ENCODE data around the gene MID1.

DNA sequence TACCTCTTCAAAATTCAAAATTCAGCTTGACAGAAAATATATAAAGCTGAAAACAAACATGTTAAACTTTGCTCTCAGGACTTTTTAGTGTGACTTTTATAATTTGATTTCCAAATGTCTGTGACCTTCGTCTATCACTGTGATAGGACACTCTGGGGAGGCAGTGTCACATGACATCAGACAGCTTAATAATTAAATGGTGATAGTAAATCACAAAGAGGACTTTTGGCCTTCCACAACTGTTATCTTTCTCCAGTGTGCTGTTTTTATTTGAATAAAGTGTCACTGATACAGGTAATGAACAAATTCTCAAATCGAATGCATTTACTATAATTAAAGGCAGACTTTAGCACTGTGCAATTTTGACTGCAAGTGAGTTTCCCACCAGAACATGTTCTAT lies 83.1 kb downstream of the MID1 start:
- no peak for TF ChIP-seq EZH2phosphoT487 (IDR thresholded peaks at IDR 0.05; ENCODE audit: low read depth)
- TF ChIP-seq, protein P1, sequence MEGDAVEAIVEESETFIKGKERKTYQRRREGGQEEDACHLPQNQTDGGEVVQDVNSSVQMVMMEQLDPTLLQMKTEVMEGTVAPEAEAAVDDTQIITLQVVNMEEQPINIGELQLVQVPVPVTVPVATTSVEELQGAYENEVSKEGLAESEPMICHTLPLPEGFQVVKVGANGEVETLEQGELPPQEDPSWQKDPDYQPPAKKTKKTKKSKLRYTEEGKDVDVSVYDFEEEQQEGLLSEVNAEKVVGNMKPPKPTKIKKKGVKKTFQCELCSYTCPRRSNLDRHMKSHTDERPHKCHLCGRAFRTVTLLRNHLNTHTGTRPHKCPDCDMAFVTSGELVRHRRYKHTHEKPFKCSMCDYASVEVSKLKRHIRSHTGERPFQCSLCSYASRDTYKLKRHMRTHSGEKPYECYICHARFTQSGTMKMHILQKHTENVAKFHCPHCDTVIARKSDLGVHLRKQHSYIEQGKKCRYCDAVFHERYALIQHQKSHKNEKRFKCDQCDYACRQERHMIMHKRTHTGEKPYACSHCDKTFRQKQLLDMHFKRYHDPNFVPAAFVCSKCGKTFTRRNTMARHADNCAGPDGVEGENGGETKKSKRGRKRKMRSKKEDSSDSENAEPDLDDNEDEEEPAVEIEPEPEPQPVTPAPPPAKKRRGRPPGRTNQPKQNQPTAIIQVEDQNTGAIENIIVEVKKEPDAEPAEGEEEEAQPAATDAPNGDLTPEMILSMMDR (IDR thresholded peaks at IDR 0.05; ENCODE audit: low read depth, low read length): no peak
